ENCODE data around the gene NCKAP1. TPM values are rescaled to one million over a fixed set of nuclear protein-coding genes. Genes with fewer than 3 reads are reported as not detected.
A peak's percentile ranks its signal among the peaks of the same experiment; 100 is the strongest.

The NCKAP1 gene
- total RNA-seq, 4 donors from 2014 or later = 94.5 to 146 (median 116) TPM

GRCh38 chr2:182870227-182870626, 168.0 kb downstream of the NCKAP1 start:
- DNase-seq (ENCODE audit: low spot score in 2 of 2) = no peak
- WGBS = 7% methylated on average over 1 of the region's 1 CpG
- Histone ChIP-seq H3K36me3 (no peaks in the 10 kb centered on the region), H3K27me3 (no peaks in the 10 kb centered on the region), H3K9me3 (no peaks in the 10 kb centered on the region), H3K4me1 (peaks cover 17% of the 10 kb centered on the region), H3K4me3 (no peak overlapping the region), H3K27ac (no peak overlapping the region)
- TF ChIP-seq, protein P1, sequence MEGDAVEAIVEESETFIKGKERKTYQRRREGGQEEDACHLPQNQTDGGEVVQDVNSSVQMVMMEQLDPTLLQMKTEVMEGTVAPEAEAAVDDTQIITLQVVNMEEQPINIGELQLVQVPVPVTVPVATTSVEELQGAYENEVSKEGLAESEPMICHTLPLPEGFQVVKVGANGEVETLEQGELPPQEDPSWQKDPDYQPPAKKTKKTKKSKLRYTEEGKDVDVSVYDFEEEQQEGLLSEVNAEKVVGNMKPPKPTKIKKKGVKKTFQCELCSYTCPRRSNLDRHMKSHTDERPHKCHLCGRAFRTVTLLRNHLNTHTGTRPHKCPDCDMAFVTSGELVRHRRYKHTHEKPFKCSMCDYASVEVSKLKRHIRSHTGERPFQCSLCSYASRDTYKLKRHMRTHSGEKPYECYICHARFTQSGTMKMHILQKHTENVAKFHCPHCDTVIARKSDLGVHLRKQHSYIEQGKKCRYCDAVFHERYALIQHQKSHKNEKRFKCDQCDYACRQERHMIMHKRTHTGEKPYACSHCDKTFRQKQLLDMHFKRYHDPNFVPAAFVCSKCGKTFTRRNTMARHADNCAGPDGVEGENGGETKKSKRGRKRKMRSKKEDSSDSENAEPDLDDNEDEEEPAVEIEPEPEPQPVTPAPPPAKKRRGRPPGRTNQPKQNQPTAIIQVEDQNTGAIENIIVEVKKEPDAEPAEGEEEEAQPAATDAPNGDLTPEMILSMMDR (IDR thresholded peaks at IDR 0.05) = no peak
- TF ChIP-seq POLR2A (IDR thresholded peaks at IDR 0.05) (no peak), EP300 (IDR thresholded peaks at IDR 0.05) (no peak), POLR2AphosphoS5 (IDR thresholded peaks at IDR 0.05) (no peak)

DNA sequence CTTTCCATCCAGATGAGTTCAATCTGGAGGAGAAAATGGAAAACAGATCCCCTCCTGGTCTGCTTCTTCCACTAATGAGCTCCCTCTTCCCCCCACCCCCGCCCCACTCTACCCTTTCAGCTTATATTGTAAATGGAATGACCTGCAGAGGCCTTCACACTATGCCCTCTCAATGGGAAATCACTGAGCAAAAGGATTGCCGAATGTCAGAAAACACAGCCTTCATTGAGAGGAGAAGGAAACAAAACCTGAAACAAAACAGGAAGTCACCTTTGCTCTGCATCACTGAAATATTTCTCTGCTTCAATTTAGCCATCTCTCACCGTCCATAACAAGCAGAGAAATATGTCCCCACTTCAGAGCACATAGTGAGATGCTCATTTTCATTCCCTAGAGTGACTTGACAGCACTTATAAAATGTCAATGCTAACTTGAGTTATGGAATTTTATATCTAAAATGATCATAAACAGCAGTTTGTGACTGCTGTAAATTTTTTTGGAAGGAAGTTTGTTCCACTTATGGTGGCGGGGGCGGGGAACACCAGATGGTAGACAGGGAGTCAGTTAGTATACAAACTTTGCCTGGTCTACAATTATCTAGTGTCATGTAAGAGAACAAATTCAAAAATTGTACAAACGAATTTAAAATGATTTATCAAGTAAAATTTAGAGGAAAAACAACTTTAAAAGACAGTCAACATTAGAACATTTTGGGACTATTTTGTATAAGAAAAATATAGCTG, 170.0 kb downstream of the NCKAP1 start:
- TF ChIP-seq POLR2A (IDR thresholded peaks at IDR 0.05) = no peak
- TF ChIP-seq, protein P1 (IDR thresholded peaks at IDR 0.05) = no peak
- no peak for TF ChIP-seq EP300 (IDR thresholded peaks at IDR 0.05)
- no peak for TF ChIP-seq POLR2AphosphoS5 (IDR thresholded peaks at IDR 0.05)
- Histone ChIP-seq H3K36me3 (no peaks in the 10 kb centered on the region), H3K27me3 (no peaks in the 10 kb centered on the region), H3K4me3 (no peak overlapping the region), H3K27ac (no peak overlapping the region), H3K9me3 (no peaks in the 10 kb centered on the region), H3K4me1 (peaks cover 17% of the 10 kb centered on the region)
- no peak for DNase-seq (ENCODE audit: low spot score in 2 of 2)
- 79% methylated on average over 6 of the region's 6 CpGs for WGBS

GRCh38 chr2:182867426-182868053, 170.7 kb downstream of the NCKAP1 start:
- H3K4me1 ChIP-seq = peaks cover 17% of the 10 kb centered on the region
- H3K27ac ChIP-seq = peak overlapping the region; percentile 40
- WGBS = 44% methylated on average over 12 of the region's 12 CpGs
- TF ChIP-seq POLR2AphosphoS5 (IDR thresholded peaks at IDR 0.05) (no peak), POLR2A (IDR thresholded peaks at IDR 0.05) (no peak), EP300 (IDR thresholded peaks at IDR 0.05) (no peak)
- TF ChIP-seq, protein P1 (IDR thresholded peaks at IDR 0.05) = no peak
- no peaks in the 10 kb centered on the region for H3K36me3 ChIP-seq
- H3K9me3 ChIP-seq = no peaks in the 10 kb centered on the region
- no peaks in the 10 kb centered on the region for H3K27me3 ChIP-seq
- DNase-seq (ENCODE audit: low spot score in 2 of 2) = no peak
- H3K4me3 ChIP-seq = peak overlapping the region; percentile 54

DNA sequence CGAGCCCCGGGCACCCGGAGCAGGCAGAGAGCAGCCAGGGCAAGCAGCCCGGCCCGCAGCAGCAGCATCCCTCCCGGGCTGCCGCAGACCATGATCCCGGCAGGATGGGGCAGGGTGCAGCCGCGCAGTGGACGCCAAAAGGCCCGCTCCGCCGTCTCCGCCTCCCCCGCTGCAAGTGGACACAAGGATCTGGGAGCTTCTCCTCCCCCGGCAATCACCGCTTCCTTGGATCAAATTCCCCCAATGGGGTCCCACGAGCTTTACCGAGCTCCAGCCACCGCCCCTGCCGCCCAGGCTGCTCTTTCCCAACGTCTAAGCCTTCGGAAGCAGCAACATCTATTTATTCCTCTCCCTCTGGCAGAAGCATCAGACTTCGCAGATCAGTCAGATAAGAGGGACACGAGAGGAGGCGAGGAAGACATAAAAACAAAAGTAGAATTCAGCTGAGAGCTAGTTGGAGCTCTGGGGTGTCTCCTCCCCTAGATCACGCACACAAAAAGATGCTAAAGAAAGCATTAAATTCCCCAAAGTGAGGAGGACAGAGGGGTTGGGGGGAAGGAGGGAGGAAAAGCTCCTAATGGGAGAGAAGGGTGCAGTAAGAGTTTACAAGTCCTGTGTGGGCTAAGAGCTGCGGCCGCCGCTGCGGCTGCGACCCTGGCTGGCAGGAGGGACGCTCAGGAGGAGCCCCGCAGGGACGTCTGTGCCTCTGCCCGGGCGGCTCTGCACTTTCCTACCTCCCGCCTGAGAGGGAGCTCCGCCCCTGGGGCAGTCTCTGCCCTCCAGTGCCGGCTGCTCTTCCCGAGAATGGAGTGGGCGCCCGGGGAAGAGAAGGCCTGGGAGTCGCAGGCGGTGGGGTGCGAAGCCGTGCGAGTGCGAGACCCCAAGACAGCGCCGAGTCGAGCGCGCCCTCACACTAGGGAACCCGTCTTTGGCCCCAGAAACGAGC, 171.5 kb downstream of the NCKAP1 start, which contains the start of gene FRZB:
FRZB (minus strand) TSS at position 177 of the 946 bp plus-strand sequence; CDS start at position 92, 85 bp downstream.
- Histone ChIP-seq H3K9me3 (no peaks in the 10 kb centered on the region), H3K4me3 (peak within 1 kb of the TSS; percentile 54), H3K27ac (peak within 1 kb of the TSS; percentile 40), H3K36me3 (no peaks in the 10 kb centered on the region), H3K4me1 (peaks cover 17% of the 10 kb centered on the region), H3K27me3 (no peaks in the 10 kb centered on the region)
- peak; percentile 74 to 86 for DNase-seq (ENCODE audit: low spot score in 2 of 2)
- no peak for TF ChIP-seq POLR2A (IDR thresholded peaks at IDR 0.05)
- TF ChIP-seq, protein P1 (IDR thresholded peaks at IDR 0.05) = no peak
- no peak for TF ChIP-seq POLR2AphosphoS5 (IDR thresholded peaks at IDR 0.05)
- TF ChIP-seq EP300 (IDR thresholded peaks at IDR 0.05) = no peak
- WGBS = 3% methylated on average over 46 of the region's 57 CpGs

Data from suprapubic skin (tissue), 4 donors.